HG03175 (cell line): Measurements from ENCODE around the gene SETD7.

Experiments
- ATAC-seq: cut with Tn5 transposase; IDR thresholded peaks from one replicate; pipeline ENCODE4 v1.9.1; 2021; ENCODE audit warnings: mild to moderate bottlenecking, moderate library complexity; ENCODE audit not compliant: unreplicated experiment

The SETD7 gene

DNA sequence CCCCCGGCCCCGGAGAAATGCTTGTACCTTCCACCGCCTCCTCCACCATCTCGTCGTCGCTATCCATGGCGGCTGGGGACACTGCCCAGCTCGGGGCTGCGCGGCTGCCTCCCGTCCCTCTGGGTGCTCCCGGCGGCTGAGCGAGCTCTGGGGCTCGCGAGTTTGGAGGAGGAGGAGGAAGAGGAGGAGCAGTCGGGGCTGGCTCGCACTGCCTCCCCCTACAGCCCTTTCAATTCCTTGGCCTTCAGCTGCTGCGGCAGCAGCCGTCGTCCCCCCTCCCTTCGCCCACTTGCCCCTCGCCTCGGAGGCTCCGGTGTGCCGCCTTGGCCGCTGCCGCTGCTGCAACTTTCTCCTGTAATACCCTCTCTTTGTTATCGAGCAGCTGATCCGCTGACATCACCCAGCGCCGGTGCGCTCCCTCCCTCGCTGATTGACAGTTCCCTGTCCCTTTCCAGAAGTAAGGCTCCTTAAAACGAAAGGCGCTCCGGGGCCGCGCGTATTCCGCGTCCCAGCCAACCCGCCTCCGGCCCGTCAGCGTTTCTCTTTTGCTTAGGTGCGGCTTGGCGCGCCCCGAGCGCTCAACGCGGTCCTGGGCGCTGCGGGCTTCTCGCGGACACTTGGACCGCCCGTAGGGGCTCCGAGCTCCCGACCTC, at the start of gene SETD7:
Gene SETD7 (minus strand): TSS at position 149 of the 653 bp plus-strand sequence. CDS start 82 bp downstream, at position 67.
- peak; percentile 28 for ATAC-seq

DNA sequence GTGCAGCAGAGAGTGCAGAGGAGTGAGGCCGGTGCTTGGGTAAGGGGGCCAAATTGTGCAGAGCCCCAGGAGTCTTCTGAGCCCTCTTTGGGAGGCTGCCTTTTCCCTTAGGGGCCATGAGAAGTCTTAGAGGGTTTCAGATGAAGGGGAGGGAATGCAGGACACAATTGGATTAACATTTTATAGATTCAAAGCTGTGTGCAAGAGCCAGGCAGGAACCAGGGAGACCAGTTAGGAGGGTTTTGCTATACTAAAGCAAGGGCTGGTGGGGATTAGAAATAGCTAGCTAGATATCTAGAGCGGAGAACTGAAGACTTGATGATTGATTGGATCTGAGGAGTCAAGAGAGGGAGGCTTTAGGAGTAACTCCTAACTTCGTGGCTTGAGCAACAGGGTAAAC, 49.5 kb upstream of the SETD7 start:
- ATAC-seq: no peak

DNA sequence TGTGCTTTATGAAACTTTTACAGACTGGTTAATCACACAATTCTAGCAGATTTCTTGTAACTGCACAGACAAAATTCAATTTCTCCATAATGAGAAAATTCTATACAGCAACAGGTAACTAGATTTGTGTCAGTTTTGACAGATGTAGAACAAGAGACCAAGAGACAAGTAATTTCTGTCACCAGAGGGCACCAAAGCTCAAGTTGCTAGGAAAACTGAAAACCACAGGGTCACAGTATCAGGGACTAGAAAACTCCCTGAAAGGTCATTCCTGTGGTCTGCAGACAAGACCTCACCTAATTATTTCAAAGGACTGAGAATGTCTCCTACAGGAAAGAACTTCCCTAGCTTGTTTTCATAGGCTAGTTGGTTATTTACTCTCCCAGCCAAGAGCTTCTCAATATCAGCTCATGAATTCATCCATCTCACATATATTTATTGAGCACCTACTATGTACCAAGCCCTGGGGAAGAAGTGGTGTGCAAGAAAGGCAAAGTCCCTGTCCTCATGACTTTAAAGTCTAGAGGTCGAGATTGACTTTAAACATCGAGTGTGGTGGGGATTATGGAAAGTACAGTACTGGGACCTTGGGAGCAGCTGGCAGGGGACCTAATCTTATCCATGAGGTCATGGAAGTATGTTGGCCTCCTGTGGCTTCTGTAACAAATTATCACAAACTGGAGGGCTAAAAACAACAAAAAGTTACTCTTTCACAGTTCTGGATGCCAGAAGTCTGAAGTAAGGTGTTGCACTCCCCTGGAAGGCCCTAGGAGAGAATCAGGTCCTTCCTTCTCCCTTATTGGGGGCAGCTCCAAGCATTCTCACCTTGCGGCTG, 47.8 kb upstream of the SETD7 start:
- peak; percentile 39 for ATAC-seq

DNA sequence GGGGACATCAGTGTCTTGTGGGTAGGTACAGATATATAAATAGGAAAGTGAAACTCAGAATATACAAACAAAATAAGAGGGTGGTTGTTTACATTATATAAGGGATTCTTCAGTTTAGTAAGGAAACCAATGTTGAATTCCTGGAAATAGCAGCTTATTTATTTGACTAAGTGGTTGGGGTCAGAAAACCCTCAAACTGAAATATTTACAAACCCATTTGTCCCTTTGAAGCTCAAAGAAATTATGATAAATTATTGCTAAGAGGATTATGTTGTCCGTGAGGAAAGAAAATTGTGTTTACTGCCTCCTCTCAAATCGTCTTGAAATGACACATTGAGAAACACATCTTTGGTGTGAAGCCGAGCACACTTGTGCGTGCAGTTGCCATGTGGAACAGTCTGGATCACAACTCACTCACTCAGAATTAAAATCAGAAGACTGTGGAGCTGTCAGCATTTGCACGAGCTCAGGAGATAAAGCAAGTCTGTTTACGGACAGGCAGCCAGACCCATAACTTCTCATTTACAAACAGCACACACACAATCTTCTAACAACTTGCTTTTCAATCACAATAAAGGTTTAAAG, 46.8 kb upstream of the SETD7 start:
- no peak for ATAC-seq

DNA sequence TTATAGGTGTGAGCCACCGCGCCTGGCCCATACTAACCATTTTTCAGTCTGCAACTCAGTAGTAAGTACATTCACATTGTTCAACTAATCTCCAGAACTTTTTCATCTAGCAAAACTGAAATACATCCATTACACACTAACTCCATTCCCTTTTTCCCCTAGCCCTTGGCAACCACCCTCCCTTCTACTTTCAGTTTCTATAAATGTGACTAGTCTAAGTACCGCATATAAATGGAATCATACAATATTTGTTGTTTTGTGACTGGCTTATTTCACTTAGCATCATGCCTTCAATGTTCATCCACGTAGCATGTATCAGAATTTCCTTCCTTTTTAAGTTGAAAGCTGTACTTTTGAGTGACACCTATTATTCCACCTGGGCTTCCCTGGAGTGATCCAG, 44.6 kb upstream of the SETD7 start:
- no peak for ATAC-seq

DNA sequence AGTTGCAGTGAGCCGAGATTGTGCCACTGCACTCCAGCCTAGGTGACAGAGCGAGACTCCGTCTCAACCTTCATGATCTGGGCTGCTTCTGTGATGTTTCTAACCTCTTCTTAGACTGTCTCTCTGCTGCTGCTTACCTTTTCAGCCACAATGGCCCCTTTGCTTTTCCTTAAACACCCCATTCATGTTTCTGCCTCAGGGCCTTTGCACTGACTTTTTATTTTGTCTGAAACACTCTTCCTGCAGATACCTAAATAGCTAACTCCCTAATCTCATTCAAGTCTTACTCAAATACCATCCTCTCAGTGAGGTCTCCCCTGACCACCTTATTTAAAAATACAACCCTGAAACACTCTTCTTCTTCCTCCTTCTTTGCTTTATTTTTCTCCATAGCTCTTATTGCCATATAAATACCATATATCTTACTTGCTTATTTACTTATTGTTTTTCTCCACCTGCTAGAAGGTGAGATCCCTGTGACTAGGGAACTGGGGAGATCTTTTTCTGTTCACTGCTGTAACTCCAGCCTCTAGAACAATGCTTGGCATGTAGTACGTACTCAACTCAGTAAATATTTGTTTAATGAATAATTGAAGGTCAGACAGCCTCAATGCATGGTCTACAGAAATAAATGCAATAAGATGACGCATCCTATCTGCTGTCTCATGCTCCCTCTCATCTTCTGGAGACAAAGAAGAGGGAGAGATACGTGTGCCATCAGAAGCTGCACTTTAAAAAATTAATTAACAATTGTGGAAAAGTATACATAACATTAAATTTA, 43.8 kb upstream of the SETD7 start:
- ATAC-seq: no peak

DNA sequence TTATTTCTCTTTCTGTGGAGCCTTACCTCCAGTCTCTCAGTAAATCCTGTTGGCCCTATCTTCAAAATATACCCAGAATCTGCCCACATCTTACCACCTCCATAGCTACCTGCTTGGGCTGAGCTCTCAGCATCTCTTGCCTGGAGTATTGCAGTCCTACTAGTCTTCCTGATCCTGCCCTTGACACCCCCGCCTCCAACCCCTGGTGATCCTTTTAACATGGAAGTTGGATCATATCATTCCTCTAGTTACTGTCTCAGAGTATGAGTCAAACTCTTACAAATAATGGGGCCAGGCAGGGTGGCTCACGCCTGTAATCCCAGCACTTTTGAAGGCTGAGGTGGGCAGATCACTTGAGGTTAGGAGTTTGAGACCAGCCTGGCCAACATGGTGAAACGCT, 43.1 kb upstream of the SETD7 start:
- ATAC-seq: no peak

DNA sequence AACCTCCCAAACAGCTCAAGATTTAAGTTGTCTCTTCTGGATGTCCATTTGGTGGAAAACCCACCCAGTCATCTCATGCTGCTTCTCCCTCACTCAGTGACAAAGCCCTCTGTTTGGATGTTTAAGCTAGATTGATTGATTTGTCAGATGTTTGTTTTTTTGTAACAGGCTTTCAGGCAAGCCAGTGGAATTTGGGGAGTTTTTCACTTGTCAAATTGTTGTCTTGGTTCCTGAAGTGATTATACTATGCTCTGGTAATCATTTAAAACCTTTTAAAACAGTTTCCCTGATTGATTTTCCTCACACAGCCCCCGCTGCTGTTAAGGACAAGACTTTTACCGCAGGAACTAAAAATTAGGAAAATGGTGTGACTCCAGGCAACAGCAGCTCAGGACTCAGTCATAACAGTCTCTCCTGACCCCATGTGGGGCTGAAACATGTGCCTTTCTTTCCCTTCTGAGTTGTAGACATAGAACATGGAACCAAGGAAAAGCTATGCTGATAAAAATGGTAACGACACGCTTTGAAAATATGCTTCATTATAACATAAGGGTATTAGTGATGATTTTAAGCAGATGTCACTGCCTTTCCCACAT, 40.8 kb upstream of the SETD7 start:
- ATAC-seq: no peak

DNA sequence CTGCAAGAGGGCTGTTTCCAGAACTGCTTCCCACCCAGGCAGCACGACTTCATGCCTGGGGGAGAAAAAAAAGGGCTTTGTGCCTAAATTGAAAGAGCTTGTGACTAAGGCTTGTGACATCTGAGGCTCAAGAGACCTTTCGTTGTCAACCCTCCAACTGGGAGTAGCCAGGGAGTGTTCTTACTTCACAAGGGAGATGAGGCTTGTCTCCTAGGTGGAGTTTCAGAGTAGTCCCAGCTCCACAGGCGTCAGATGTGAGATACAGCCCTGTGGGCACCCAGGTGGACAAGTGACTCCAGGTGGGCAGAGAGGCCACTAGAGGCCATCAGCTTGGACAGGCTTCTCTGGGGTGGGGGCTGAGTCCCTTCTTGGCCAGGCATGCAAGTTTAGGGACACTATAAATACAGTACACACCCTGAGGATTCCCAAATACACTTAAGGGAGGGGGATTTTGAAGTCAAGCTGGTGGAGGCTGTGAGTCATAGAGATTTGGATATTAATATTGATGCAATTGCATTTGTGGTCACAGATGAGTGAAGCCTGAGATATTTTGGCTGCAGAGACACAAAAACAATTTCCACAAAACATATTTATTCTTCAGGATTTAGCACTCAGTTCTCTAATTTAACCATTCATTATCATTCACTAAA, 40.1 kb upstream of the SETD7 start:
- ATAC-seq: no peak

DNA sequence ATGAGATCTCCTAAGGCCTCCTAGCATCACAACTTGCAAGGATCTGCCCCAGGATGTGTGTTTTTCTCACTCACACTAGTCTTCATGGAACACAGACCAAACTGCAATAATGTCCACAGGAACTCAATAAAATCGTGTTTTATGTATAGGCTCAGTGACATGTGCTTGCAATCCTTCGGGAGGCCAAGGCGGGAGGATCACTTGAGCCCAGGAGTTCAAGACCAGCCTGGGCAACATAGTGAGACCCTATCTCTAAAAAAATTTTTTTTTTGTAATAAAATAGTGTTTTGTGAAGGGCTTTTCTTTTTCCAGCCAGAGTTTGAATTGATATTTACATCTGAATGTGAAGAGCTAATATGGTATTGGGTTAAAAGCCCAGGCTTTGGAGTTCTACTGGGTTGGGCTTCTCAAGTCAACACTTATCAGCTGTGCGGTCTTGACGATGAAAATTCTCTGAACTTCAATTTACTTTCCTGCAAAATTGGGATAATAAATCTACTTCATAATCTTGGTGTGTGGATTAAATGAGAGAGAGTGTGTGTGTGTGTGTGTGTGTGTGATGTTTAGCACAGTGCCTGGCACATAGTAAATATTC, 38.7 kb upstream of the SETD7 start:
- ATAC-seq: no peak

DNA sequence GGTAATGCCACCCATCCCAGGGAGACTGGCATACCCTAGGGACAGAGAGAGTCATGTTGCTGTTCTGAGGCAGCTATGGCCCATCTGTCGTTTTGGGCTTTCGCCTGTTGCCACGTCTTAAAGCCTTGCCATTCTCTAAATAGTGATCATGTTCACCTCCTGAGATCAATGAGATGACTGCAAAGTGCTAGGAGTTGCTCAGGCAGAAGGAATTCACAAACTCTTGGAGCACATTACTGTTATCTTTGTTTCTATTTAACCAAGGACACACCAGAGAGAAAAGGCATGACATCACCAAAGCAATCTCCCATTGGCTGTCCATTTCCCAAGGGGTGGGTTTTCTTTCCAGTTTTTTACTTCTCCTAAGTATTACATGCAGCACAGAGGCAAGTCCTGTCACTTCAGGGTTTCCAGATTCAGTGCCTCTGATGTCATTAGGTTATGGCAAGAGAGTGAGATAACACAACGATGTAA, 37.1 kb upstream of the SETD7 start:
- ATAC-seq: no peak

DNA sequence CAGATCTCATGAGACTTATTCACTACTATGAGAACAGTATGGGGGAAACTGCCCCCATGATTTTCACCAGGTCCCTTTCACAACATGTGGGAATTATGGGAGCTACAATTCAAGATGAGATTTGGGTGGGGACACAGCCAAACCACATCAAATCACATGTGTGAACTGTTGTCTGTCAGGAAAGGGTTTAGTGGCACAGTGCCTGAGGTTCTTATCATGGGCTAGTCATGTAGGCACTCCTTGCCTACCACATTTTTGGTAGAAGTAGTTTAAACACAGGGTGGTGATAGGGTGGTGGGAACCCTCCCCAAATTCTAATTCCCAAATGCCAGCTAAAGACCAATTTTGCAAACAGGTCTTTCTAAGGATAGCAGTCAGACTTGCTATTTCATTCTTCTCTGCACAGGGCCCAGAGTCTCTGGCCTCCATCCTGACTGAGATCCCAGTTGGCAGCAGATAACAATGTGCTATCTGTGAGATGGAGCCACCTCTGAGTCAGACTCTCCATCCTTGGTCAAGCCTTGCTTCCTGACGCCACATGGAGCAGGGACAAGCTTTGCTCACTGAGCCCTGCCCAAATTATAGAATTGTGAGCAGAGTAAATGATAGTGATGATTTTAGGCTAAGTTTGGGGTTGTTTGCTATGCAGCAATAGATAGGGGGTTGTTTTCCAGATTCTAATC, 33.5 kb upstream of the SETD7 start:
- ATAC-seq: no peak

DNA sequence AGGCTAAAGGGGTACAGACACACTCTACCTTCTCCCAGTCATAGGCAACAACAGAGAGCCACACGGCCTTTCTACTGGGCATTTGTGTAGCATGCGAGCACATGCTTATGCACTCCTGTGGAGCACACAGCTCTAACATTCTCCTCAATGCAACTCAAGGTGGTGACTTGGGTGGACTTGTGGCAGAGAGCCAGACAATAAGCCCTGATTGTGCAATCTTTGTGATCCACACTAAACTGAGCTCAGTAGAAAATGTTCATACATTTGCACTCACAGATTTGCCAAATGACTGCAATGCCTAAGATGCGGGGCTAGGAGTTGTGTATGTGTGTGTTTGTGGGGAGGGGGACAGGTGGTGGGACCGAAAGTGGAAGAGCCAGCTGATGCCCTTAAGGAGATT, 31.4 kb upstream of the SETD7 start:
- no peak for ATAC-seq

DNA sequence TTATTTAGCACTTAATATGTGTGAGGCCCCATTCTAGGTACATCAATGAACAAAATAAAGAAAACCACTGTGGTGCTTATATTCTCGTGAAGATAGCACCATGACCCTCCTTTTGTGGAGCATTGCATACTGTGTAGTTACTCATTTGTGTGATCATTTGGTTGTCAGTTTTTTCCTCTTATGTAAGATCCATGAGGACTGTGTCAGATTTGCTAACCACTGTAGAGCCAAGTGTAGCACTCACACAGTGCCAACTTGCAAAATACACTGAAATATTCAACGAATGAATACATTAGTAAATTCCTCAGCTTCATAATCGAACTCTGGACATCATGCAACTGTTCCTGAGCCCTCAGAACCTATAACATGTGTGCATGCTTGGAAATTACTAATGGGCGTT, 29.5 kb upstream of the SETD7 start:
- ATAC-seq: no peak

DNA sequence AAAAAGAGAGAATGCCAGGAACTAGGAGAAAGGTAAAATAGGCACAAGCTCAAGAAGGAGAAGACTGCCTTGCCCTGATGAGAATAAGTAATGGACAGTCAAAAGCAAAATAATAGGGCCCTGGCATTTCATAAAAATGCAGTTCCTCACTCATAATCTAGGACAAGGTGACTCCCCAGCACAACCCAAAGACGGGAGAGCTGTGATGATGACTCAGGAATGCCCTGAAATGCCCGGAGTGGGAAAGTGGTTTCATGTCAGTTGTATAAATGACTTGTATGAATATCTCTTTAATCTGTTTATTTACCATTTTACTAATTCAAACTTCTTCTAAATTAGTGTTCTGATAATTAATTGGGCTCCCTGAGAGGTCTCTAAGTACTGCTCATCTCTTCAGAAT, 28.8 kb upstream of the SETD7 start:
- no peak for ATAC-seq

DNA sequence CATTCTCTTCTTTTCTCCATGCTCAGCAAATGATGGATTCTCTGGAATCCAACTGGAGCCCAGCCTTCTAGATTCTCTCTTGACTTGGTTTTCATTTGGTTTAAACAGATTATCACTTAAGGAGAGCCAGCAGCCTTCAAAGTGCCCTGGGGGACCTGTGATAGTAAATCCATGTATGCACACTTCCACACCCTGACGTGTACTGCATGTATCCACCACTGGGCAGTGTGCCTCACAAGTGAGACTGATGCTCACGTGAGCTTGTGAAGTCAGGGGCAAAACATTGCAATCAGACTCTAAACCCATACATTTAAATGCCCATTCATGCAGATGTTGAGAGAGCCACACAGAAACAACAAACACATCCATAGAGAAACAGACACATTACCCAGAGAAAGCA, 28.0 kb upstream of the SETD7 start:
- no peak for ATAC-seq

DNA sequence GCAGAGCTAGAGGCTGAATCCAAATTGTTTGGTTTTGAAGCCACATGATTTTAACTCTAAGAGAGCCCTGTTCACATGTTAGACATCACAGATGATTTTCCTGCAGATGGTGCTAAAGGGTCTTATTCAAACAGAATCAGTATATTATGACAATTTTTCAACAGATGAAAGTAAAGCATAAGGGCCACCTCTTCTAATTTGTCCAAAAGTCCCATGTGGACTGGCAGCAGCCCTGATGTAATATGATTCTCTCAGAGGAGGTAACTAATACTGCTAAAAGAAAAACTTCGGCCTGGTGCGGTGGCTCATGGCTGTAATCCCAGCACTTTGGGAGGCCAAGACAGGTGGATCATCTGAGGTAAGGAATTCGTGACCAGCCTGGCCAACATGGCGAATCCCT, 26.0 kb upstream of the SETD7 start:
- no peak for ATAC-seq

DNA sequence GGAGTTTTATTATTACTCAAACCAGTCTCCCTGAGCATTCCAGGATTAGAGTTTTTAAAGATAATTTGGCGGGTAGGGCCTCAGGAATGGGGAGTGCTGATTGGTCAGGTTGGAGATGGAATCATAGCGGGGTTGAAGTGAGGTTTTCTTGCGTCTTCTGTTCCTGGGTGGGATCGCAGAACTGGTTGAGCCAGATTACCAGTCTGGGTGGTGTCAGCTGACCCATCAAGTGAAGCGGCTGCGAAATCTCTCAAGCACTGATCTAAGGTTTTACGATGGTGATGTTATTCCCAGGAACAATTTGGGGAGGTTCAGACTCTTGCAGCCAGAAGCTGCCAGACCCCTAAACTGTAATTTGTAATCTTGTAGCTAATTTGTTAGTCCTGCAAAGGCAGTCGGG, 25.1 kb upstream of the SETD7 start:
- no peak for ATAC-seq

DNA sequence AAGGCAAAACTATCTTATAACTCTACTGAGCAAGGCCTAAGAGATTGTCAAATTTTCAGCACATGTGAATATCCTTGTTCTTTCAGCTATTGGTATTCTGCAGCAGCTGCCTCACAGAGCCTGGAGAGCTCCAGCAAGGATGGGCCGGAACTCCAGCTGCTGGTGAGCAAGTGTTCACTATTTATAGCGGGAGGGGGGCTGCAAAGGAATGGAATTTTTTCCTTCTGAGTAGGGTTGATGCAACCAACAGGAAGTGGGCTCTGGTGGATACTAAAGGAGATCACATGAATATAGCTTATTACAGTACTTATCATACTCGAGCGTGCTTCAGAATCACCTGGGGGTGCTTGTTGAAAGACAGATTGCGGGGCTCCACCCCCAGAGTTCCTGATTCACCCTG, 20.2 kb upstream of the SETD7 start:
- no peak for ATAC-seq
